ENCODE data around the gene OSBPL10.

GRCh38 chr3:31648286-31648968, 332.6 kb downstream of the OSBPL10 start:
- TF ChIP-seq CTCF (IDR thresholded peaks at IDR 0.05) (no peak), POLR2A (IDR thresholded peaks at IDR 0.05) (no peak)
